SK-N-SH treated with all-trans-retinoic acid at 6 μM for 48 hours (cell line): ENCODE measurements around the gene SPG11.

ENCODE experiments used
- TCF4 ChIP-seq: fragments of 250-450 bp; sonication (Bioruptor Pico); IDR thresholded peaks from 2 replicates; pipeline ENCODE4 v1.8.0; 2021; ENCODE audit warnings: mild to moderate bottlenecking, moderate library complexity, borderline replicate concordance
- ZFP3 ChIP-seq: fragments of 250-450 bp; sonication (Bioruptor Pico); IDR thresholded peaks from 2 replicates; pipeline ENCODE4 v1.5.0; 2020; ENCODE audit warnings: mild to moderate bottlenecking, moderate library complexity

GRCh38 chr15:44698641-44699040 is 35.2 kb upstream of the SPG11 start:
- TF ChIP-seq ZFP3: no peak
- no peak for TF ChIP-seq TCF4 (CRISPR knock-in tag)
